Psoas muscle (tissue), 8 donors: ENCODE measurements around the gene COL8A1. TPM values are rescaled to one million over a fixed set of nuclear protein-coding genes. Genes with fewer than 3 reads are reported as not detected.

Source experiments
- ATAC-seq, 4 donors: fragments of 200-7000 bp; cut with Tn5 transposase; one replicate each; pipeline ENCODE4 v1.9.1; 2020; ENCODE audit warnings: moderate library complexity in 3 of 4, mild to moderate bottlenecking in 2 of 4
- DNase-seq, 2 donors: peaks; one replicate each; pipeline ENCODE4 v3.0.0-alpha.2; 2020
- H3K27ac ChIP-seq: fragments of 200-600 bp; one replicate; pipeline ENCODE4 v1.8.0; 2022
- H3K27me3 ChIP-seq, 3 donors: fragments of 200-600 bp in 1 of 3; one replicate each; pipeline versions ENCODE4 v1.6.1 to v1.8.0; 2013 to 2022; ENCODE audit warnings: low read length in 2 of 3, mild to moderate bottlenecking in 2 of 3, moderate library complexity in 1 of 3; ENCODE audit not compliant: insufficient read depth in 3 of 3
- H3K36me3 ChIP-seq, 2 donors: fragments of 200-600 bp in 1 of 2; one replicate each; pipeline versions ENCODE4 v1.6.1 to v1.8.0; 2013 to 2022; ENCODE audit warnings: low read depth in 1 of 2, mild to moderate bottlenecking in 1 of 2, moderate library complexity in 1 of 2; ENCODE audit not compliant: insufficient read depth in 1 of 2
- H3K4me1 ChIP-seq: fragments of 200-600 bp; one replicate; pipeline ENCODE4 v1.8.0; 2022
- H3K4me3 ChIP-seq: fragments of 200-600 bp; one replicate; pipeline ENCODE4 v1.8.0; 2022; ENCODE audit warnings: mild to moderate bottlenecking
- H3K9me3 ChIP-seq: fragments of 200-600 bp; one replicate; pipeline ENCODE4 v1.8.0; 2022
- WGBS, 3 donors: extraction: QIAGEN DNeasy Blood & Tissue Kit; methylation state at CpG; one replicate each; pipeline versions ENCODE4 v1.1.6 to v1.1.7; 2013; 5-methylcytosine and 5-hydroxymethylcytosine counted together
- intact Hi-C, 2 donors: fragments of 100-400 bp; cut with DNase I; formaldehyde crosslinking; loops; one replicate each; pipeline versions ENCODE4 v1.11.0 to v1.14.2; 2022
- polyA plus RNA-seq, 3 donors: library from polyadenylated mRNA; stranded (reverse); fragments of 200-250 nt; gene quantifications; one replicate each; pipeline ENCODE4 v1.2.3, GENCODE V29; 2013
- total RNA-seq, 4 donors: library from RNA; stranded (reverse); fragmentation: NEBNext Ultra II Directional in 2 of 4; extraction: Animal tissue kit (Norgen Biotek cat#: 25700) in 2 of 4; gene quantifications; one replicate each; pipeline versions ENCODE4 v1.2.1 to v1.2.4, GENCODE V29; 2021 to 2023
- TF ChIP-seq, protein P1 (sequence below): fragments of 200-600 bp; IDR thresholded peaks from one replicate; pipeline ENCODE4 v1.8.0; 2022; ENCODE audit warnings: antibody characterized with exemption
- donor health status: healthy with polysubstance abuse.
- donor health status: DM: no; HTN: no; CAD: no; lungs with moderate emphysema.
- donor health status: Bipolar disorder and iron deficiency.
- donor health status: healthy.
- donor health status: DM: yes; HTN: yes; CAD: no.
- donor health status: DM: no; HTN: no; CAD: no.
- donor health status: DM: no; HTN: no; CAD: no.
- donor health status: DM: yes; HTN: yes; CAD: no.

Gene COL8A1
- total and polyA plus RNA-seq, 7 donors, result 1.2 to 11.3 (median 2.3) TPM

- no peaks in the 10 kb centered on the region for H3K4me1 ChIP-seq
- H3K27ac ChIP-seq, result no peak overlapping the region
- DNase-seq, result no peak
- no peak for ATAC-seq
- peaks cover 0 to 6% (median 0%) of the 10 kb centered on the region in 3 donors for H3K27me3 ChIP-seq
- no peaks in the 10 kb centered on the region for H3K36me3 ChIP-seq
- intact Hi-C loops, result no loop called here
- TF ChIP-seq, protein P1, sequence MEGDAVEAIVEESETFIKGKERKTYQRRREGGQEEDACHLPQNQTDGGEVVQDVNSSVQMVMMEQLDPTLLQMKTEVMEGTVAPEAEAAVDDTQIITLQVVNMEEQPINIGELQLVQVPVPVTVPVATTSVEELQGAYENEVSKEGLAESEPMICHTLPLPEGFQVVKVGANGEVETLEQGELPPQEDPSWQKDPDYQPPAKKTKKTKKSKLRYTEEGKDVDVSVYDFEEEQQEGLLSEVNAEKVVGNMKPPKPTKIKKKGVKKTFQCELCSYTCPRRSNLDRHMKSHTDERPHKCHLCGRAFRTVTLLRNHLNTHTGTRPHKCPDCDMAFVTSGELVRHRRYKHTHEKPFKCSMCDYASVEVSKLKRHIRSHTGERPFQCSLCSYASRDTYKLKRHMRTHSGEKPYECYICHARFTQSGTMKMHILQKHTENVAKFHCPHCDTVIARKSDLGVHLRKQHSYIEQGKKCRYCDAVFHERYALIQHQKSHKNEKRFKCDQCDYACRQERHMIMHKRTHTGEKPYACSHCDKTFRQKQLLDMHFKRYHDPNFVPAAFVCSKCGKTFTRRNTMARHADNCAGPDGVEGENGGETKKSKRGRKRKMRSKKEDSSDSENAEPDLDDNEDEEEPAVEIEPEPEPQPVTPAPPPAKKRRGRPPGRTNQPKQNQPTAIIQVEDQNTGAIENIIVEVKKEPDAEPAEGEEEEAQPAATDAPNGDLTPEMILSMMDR, result no peak
- H3K4me3 ChIP-seq, result no peak overlapping the region
- H3K9me3 ChIP-seq, result no peaks in the 10 kb centered on the region
- WGBS, 3 donors, result 51 to 70% (median 64%) methylated on average over 4 of the region's 4 CpGs
Observed at GRCh38 chr3:99627062-99627826, 11.2 kb upstream of the COL8A1 start.

DNA sequence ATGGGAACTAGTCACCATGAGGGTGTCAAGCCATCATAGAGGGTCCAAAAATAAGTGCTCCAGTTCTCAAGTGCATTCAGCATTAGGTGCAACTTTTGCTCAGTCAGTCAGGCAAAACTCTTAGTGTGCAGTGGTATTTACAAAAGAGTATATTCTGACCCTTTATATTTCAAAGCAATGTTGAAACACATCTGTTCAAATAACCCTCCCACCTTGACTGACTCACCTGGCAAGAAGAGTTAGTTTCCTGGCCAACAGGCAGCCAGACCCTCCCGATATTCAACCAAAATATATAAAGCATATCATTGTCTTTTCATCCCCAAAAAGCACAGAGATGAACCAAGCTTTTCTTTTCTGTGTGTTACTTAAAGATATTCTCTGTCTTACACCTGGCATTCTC lies 7.6 kb upstream of the COL8A1 start:
- H3K4me3 ChIP-seq, result no peak overlapping the region
- H3K4me1 ChIP-seq, result no peaks in the 10 kb centered on the region
- H3K27me3 ChIP-seq, result peaks cover 0 to 27% (median 0%) of the 10 kb centered on the region in 3 donors
- no peaks in the 10 kb centered on the region for H3K36me3 ChIP-seq
- H3K9me3 ChIP-seq, result no peaks in the 10 kb centered on the region
- no peak for ATAC-seq
- DNase-seq, result no peak
- intact Hi-C loops, result loop anchor here in 1 of 2 donors (10.0 kb wide), 1 partner anchor 54 kb away; no protein-coding TSS in a partner anchor
- TF ChIP-seq, protein P1, result no peak
- 54 to 63% (median 59%) methylated on average over 1 of the region's 1 CpG for WGBS, 3 donors
- H3K27ac ChIP-seq, result no peak overlapping the region

DNA sequence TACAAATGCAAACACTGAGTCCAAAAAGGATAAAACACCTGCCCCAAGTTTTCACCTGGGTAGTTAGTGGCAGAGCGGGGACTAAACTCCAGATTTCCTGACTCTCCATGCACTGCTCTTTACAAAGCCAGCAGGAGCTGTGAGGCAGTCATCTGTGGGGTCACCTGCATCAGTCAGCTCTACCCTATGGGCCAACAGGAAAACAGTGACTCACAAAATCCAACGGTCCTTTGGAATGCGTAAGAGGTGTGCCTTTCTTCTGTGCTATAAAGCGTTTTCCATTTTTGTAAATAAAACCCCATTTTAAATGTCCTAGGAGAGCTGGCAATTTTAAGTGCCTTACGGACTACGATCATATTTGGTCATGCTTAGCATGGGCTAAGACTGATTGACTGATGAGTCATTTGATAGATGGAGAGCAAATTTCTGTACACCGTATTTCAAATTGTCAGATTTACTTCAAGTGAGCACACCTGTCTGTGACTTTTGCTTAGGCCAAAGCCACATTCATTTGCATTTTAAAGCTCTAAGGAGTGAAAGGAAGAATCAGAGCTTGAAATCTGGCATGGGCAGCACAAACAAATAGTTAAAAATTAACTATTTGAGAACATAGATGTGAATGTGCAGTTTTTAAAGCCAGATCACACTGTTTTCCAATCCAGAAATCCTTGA lies 4.4 kb upstream of the COL8A1 start:
- DNase-seq, result no peak
- intact Hi-C loops, result loop anchor here in 1 of 2 donors (10.0 kb wide), 1 partner anchor 51 kb away; no protein-coding TSS in a partner anchor
- Histone ChIP-seq H3K9me3 (no peaks in the 10 kb centered on the region), H3K4me1 (no peaks in the 10 kb centered on the region), H3K27me3 (peaks cover 0 to 40% (median 13%) of the 10 kb centered on the region in 3 donors), H3K4me3 (no peak overlapping the region), H3K27ac (no peak overlapping the region), H3K36me3 (no peaks in the 10 kb centered on the region)
- no peak for ATAC-seq
- TF ChIP-seq, protein P1, result no peak
- 70 to 72% (median 72%) methylated on average over 7 of the region's 7 CpGs for WGBS, 3 donors

- H3K9me3 ChIP-seq, result no peaks in the 10 kb centered on the region
- intact Hi-C loops, result loop anchor here in 1 of 2 donors (10.0 kb wide), 1 partner anchor 50 kb away; no protein-coding TSS in a partner anchor
- WGBS, 3 donors, result 84 to 92% (median 90%) methylated on average over 1 of the region's 1 CpG
- no peak for ATAC-seq
- H3K4me1 ChIP-seq, result no peaks in the 10 kb centered on the region
- H3K36me3 ChIP-seq, result no peaks in the 10 kb centered on the region
- no peak overlapping the region for H3K27ac ChIP-seq
- H3K27me3 ChIP-seq, result peaks cover 0 to 40% (median 13%) of the 10 kb centered on the region in 3 donors
- H3K4me3 ChIP-seq, result no peak overlapping the region
- DNase-seq, result no peak
- TF ChIP-seq, protein P1, result no peak
Observed at GRCh38 chr3:99634881-99635280, 3.5 kb upstream of the COL8A1 start.
